ENCODE measurements around the gene NCOA1.

The NCOA1 gene

GRCh38 chr2:24471662-24472061 is 19.4 kb upstream of the NCOA1 start (continued):
- TF ChIP-seq ZNF565 (CRISPR knock-in tag; conservative IDR thresholded peaks at IDR 0.05; ENCODE audit: low read depth) (no peak), CSDC2 (CRISPR knock-in tag; IDR thresholded peaks at IDR 0.05) (no peak), OSR1 (CRISPR knock-in tag; IDR thresholded peaks at IDR 0.05) (no peak), ZNF70 (CRISPR knock-in tag; IDR thresholded peaks at IDR 0.05) (no peak), ARNTL (CRISPR knock-in tag; IDR thresholded peaks at IDR 0.05; ENCODE audit: borderline replicate concordance, low read depth) (no peak), SNAI2 (CRISPR knock-in tag; IDR thresholded peaks at IDR 0.05) (no peak)

- no peak for TF ChIP-seq POU6F1 (CRISPR knock-in tag; IDR thresholded peaks at IDR 0.05; ENCODE audit: borderline replicate concordance, low read depth)
- no peak for TF ChIP-seq PATZ1 (CRISPR knock-in tag; IDR thresholded peaks at IDR 0.05; ENCODE audit: borderline replicate concordance)
- TF ChIP-seq, protein P1, sequence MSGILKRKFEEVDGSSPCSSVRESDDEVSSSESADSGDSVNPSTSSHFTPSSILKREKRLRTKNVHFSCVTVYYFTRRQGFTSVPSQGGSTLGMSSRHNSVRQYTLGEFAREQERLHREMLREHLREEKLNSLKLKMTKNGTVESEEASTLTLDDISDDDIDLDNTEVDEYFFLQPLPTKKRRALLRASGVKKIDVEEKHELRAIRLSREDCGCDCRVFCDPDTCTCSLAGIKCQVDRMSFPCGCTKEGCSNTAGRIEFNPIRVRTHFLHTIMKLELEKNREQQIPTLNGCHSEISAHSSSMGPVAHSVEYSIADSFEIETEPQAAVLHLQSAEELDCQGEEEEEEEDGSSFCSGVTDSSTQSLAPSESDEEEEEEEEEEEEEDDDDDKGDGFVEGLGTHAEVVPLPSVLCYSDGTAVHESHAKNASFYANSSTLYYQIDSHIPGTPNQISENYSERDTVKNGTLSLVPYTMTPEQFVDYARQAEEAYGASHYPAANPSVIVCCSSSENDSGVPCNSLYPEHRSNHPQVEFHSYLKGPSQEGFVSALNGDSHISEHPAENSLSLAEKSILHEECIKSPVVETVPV (CRISPR knock-in tag; IDR thresholded peaks at IDR 0.05), result no peak
- no peak for TF ChIP-seq ZNF70 (CRISPR knock-in tag; IDR thresholded peaks at IDR 0.05)
- no peak for TF ChIP-seq ZNF565 (CRISPR knock-in tag; conservative IDR thresholded peaks at IDR 0.05; ENCODE audit: low read depth)
- TF ChIP-seq OSR1 (CRISPR knock-in tag; IDR thresholded peaks at IDR 0.05), result no peak
- TF ChIP-seq PPARA (CRISPR knock-in tag; IDR thresholded peaks at IDR 0.05; ENCODE audit: borderline replicate concordance), result no peak
- TF ChIP-seq ZFP30 (CRISPR knock-in tag; IDR thresholded peaks at IDR 0.05), result no peak
- no peak for TF ChIP-seq ARNTL (CRISPR knock-in tag; IDR thresholded peaks at IDR 0.05; ENCODE audit: borderline replicate concordance, low read depth)
- no peak for TF ChIP-seq GLIS3 (CRISPR knock-in tag; IDR thresholded peaks at IDR 0.05)
- TF ChIP-seq ZC3H10 (CRISPR knock-in tag; IDR thresholded peaks at IDR 0.05), result no peak
- no peak for TF ChIP-seq TOX (CRISPR knock-in tag; IDR thresholded peaks at IDR 0.05; ENCODE audit: borderline replicate concordance)
- TF ChIP-seq SNAI2 (CRISPR knock-in tag; IDR thresholded peaks at IDR 0.05), result no peak
- no peak for ATAC-seq
Measured at GRCh38 chr2:24472416-24472815, 18.6 kb upstream of the NCOA1 start.

GRCh38 chr2:24473626-24474025 is 17.4 kb upstream of the NCOA1 start:
- TF ChIP-seq ZFP30 (CRISPR knock-in tag; IDR thresholded peaks at IDR 0.05), result no peak
- no peak for TF ChIP-seq ESRRG (CRISPR knock-in tag; IDR thresholded peaks at IDR 0.05)
- no peak for TF ChIP-seq ZNF565 (CRISPR knock-in tag; conservative IDR thresholded peaks at IDR 0.05; ENCODE audit: low read depth)
- TF ChIP-seq ISL1 (CRISPR knock-in tag; IDR thresholded peaks at IDR 0.05), result no peak
- no peak for TF ChIP-seq PPARA (CRISPR knock-in tag; IDR thresholded peaks at IDR 0.05; ENCODE audit: borderline replicate concordance)
- TF ChIP-seq ZNF8 (CRISPR knock-in tag; IDR thresholded peaks at IDR 0.05), result no peak
- TF ChIP-seq, protein P1 (CRISPR knock-in tag; IDR thresholded peaks at IDR 0.05), result no peak
- TF ChIP-seq GLIS3 (CRISPR knock-in tag; IDR thresholded peaks at IDR 0.05), result no peak
- no peak for TF ChIP-seq RARB (CRISPR knock-in tag; IDR thresholded peaks at IDR 0.05)
- no peak for TF ChIP-seq POU6F1 (CRISPR knock-in tag; IDR thresholded peaks at IDR 0.05; ENCODE audit: borderline replicate concordance, low read depth)
- TF ChIP-seq PATZ1 (CRISPR knock-in tag; IDR thresholded peaks at IDR 0.05; ENCODE audit: borderline replicate concordance), result no peak
- no peak for TF ChIP-seq ZC3H10 (CRISPR knock-in tag; IDR thresholded peaks at IDR 0.05)
- no peak for TF ChIP-seq TOX (CRISPR knock-in tag; IDR thresholded peaks at IDR 0.05; ENCODE audit: borderline replicate concordance)
- no peak for TF ChIP-seq ARNTL (CRISPR knock-in tag; IDR thresholded peaks at IDR 0.05; ENCODE audit: borderline replicate concordance, low read depth)
- no peak for TF ChIP-seq CREB5 (CRISPR knock-in tag; IDR thresholded peaks at IDR 0.05; ENCODE audit: low read depth)
- TF ChIP-seq ZFP3 (CRISPR knock-in tag; IDR thresholded peaks at IDR 0.05), result no peak
- TF ChIP-seq, protein P2, sequence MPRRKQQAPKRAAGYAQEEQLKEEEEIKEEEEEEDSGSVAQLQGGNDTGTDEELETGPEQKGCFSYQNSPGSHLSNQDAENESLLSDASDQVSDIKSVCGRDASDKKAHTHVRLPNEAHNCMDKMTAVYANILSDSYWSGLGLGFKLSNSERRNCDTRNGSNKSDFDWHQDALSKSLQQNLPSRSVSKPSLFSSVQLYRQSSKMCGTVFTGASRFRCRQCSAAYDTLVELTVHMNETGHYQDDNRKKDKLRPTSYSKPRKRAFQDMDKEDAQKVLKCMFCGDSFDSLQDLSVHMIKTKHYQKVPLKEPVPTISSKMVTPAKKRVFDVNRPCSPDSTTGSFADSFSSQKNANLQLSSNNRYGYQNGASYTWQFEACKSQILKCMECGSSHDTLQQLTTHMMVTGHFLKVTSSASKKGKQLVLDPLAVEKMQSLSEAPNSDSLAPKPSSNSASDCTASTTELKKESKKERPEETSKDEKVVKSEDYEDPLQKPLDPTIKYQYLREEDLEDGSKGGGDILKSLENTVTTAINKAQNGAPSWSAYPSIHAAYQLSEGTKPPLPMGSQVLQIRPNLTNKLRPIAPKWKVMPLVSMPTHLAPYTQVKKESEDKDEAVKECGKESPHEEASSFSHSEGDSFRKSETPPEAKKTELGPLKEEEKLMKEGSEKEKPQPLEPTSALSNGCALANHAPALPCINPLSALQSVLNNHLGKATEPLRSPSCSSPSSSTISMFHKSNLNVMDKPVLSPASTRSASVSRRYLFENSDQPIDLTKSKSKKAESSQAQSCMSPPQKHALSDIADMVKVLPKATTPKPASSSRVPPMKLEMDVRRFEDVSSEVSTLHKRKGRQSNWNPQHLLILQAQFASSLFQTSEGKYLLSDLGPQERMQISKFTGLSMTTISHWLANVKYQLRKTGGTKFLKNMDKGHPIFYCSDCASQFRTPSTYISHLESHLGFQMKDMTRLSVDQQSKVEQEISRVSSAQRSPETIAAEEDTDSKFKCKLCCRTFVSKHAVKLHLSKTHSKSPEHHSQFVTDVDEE (CRISPR knock-in tag; IDR thresholded peaks at IDR 0.05), result no peak
- ATAC-seq, result no peak

Measured in SK-N-SH treated with all-trans-retinoic acid at 6 μM for 48 hours (cell line).